NT2/D1 (cell line): ENCODE data around the gene VTI1A.
A peak's percentile ranks its signal among the peaks of the same experiment; 100 is the strongest.

Experiments used
- DNase-seq: peaks from one replicate; pipeline ENCODE4 v3.0.0-alpha.2; 2011; ENCODE audit warnings: low read depth, low spot score
- H3K27me3 ChIP-seq: 2 replicates; pipeline ENCODE4 v1.6.0; 2011; ENCODE audit warnings: mild to moderate bottlenecking; ENCODE audit not compliant: insufficient read length, insufficient read depth
- H3K36me3 ChIP-seq: 2 replicates; pipeline ENCODE4 v1.6.1; 2011; ENCODE audit warnings: mild to moderate bottlenecking, low read length, mixed read lengths; ENCODE audit not compliant: insufficient read depth, insufficient read length
- H3K4me1 ChIP-seq: 2 replicates; pipeline ENCODE4 v1.5.1; 2011; ENCODE audit not compliant: insufficient read depth, insufficient read length
- H3K4me3 ChIP-seq: 2 replicates; pipeline ENCODE4 v1.5.1; 2011; ENCODE audit warnings: low read depth; ENCODE audit not compliant: insufficient read length
- H3K9ac ChIP-seq: 2 replicates; pipeline ENCODE4 v1.6.0; 2011; ENCODE audit warnings: low read depth; ENCODE audit not compliant: insufficient read length
- H3K9me3 ChIP-seq: 2 replicates; pipeline ENCODE4 v1.5.1; 2011; ENCODE audit warnings: mild to moderate bottlenecking, low read length; ENCODE audit not compliant: insufficient read depth
- SUZ12 ChIP-seq: IDR thresholded peaks from 2 replicates; pipeline ENCODE4 v1.6.1; 2011; ENCODE audit not compliant: insufficient read length, insufficient read depth; ENCODE audit errors: extremely low read depth
- YY1 ChIP-seq: IDR thresholded peaks from 2 replicates; pipeline ENCODE4 v1.6.1; 2011; ENCODE audit not compliant: insufficient read length, insufficient read depth
- ZNF274 ChIP-seq: IDR thresholded peaks from 2 replicates; pipeline ENCODE4 v1.6.1; 2011; ENCODE audit warnings: mild to moderate bottlenecking, low read depth, low read length

VTI1A gene

DNA sequence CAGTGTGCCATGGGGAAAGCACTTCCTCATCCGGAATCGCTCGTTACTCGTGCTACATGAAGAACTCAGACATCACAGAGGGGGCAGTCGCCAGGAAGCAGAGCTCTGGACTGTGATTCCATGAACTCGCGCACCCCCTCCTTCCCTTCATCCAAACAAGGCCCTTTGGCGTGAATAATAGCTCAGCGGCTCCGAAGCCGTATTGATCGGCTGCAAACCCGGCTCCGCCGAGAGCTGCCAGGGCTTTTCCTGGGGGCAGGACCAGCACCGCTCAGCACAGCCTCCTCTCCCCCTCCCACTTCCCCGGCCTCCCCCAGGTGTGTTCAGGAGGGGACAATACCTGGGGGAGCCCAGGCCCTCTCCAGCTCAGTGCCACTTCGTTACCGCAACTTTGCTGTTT lies 374.0 kb downstream of the VTI1A start:
- no peaks in the 10 kb centered on the region for H3K9me3 ChIP-seq
- peaks cover 13% of the 10 kb centered on the region for H3K27me3 ChIP-seq
- TF ChIP-seq ZNF274 (no peak), YY1 (no peak), SUZ12 (no peak)
- no peak for DNase-seq
- peaks cover 4% of the 10 kb centered on the region for H3K4me1 ChIP-seq
- H3K4me3 ChIP-seq = no peak overlapping the region
- H3K36me3 ChIP-seq = no peaks in the 10 kb centered on the region
- no peak overlapping the region for H3K9ac ChIP-seq

DNA sequence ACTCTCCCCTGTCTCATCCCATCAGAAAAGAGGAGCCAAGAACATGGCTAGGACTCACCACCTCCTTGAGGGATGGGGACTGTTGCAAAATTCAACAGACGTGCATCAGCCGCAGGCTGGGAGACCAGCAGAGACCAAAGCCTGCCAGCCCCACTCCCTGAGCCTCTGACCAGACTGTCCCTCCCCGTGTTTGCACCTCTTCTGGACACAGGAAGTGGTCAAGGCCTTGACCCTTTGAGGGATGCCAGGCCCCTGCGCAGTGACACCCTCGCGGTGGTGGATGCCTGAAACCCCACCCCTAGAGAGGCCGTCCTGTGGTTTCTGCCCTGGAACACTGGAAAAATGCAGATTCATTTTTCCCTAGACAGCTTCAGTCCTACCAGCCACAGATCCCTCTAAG lies 374.6 kb downstream of the VTI1A start:
- H3K36me3 ChIP-seq = no peaks in the 10 kb centered on the region
- peaks cover 13% of the 10 kb centered on the region for H3K27me3 ChIP-seq
- TF ChIP-seq YY1 = no peak
- H3K4me1 ChIP-seq = peaks cover 4% of the 10 kb centered on the region
- H3K9ac ChIP-seq = no peak overlapping the region
- DNase-seq = no peak
- no peak overlapping the region for H3K4me3 ChIP-seq
- no peaks in the 10 kb centered on the region for H3K9me3 ChIP-seq

DNA sequence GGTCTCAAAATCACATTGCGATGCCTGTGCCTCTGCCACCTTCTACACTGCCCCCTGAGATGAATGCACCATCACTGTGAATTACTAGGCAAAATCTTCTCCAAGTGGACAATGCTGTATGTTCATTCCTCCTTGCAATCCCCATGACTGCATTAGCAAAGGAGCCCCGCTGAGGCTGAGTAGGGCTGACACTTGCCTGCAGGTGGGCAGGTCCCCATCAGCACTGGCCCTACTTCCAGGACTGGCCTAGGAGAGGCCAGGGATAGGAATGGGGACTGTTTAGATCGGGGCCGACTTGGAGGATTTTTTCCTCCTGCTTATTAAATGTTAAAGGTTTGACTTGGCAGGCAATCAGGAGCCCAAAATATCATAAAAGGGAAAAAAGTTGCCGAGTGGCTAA lies 376.0 kb downstream of the VTI1A start:
- TF ChIP-seq YY1 (no peak), ZNF274 (no peak), SUZ12 (no peak)

DNA sequence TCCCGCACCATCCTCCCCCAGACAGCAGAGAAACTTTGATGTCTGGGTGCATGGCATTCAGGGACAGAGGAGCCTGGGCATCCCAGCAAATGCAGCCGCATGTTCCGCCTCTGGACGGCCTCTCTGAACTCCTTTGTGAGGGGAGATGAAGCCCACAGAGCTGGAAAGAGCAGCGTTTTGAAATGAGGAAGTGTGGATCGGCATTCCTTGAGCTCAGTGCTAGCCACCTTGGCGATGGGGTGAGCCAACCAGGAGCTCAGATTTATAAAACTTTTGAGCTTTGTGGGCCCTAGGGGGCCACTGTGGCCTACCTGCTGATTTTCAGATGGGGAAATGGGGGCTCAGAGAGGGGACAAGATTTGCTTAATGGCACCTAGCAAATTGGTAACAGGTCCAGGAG lies 376.6 kb downstream of the VTI1A start:
- Histone ChIP-seq H3K4me1 (peaks cover 2% of the 10 kb centered on the region), H3K4me3 (no peak overlapping the region), H3K36me3 (no peaks in the 10 kb centered on the region), H3K27me3 (peaks cover 13% of the 10 kb centered on the region), H3K9ac (no peak overlapping the region), H3K9me3 (no peaks in the 10 kb centered on the region)
- DNase-seq = no peak
- TF ChIP-seq ZNF274 (no peak), YY1 (no peak), SUZ12 (no peak)

More for the DNA sequence above, 376.0 kb downstream of the VTI1A start:
- Histone ChIP-seq H3K9me3 (no peaks in the 10 kb centered on the region), H3K4me1 (peaks cover 2% of the 10 kb centered on the region), H3K36me3 (no peaks in the 10 kb centered on the region), H3K27me3 (peaks cover 13% of the 10 kb centered on the region), H3K4me3 (no peak overlapping the region), H3K9ac (no peak overlapping the region)
- no peak for DNase-seq

DNA sequence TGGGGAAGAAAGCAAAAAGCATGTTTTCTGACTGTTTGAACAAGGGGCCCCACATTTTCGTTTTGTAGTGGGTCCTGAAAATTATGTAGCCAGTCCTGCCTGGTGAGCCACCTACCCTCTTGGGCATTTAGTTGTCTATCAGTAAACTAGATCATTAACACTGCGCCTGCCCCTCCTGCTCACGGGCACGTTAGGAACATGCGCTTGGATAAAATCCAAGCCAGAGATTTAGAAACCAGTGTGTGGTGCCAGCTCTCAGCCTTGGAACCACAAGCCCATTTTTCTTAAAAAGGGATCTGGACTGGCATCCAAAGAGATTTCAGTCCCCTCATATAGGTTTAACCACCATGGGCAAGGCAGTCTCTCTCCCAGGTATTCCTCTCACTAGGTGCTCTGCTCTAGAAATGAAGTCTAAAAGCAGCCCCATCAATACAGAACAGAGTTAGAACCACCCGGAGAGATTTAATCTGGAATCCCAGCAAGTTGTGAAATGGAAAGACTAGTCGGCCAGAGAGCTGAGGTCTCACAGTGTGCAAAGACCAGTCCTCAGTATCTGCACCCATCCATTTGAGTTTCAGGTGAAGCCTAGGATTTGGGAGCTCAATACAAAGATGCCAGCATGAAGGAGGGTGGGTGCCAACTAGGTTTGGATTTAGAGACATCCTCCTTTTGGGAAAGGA lies 379.1 kb downstream of the VTI1A start:
- TF ChIP-seq YY1 = no peak
- no peak for TF ChIP-seq ZNF274
- no peak for TF ChIP-seq SUZ12
- DNase-seq = no peak
- Histone ChIP-seq H3K36me3 (no peaks in the 10 kb centered on the region), H3K4me3 (no peak overlapping the region), H3K4me1 (peaks cover 2% of the 10 kb centered on the region), H3K9me3 (no peaks in the 10 kb centered on the region), H3K9ac (no peak overlapping the region), H3K27me3 (no peaks in the 10 kb centered on the region)

DNA sequence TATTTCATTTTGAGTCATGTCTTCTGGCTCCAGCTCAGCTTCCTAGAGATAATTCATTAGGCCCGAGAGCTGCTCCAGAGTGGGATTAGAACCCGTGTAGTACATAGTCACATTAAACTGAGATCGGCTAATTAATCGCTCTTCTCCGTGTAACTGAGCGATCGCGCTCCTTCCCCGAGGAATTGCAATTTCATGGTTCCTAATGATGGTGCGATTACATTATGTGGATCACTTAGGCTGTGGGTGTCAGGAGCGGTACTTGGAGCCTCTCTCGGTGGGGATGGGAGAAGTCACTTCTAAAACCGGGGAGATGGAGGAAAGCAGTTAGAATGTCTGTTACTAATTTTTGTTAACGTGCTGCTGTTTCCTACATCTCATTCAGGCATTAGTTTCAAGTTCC lies 380.1 kb downstream of the VTI1A start:
- H3K4me3 ChIP-seq = no peak overlapping the region
- H3K9ac ChIP-seq = no peak overlapping the region
- DNase-seq = no peak
- TF ChIP-seq YY1 (no peak), ZNF274 (no peak), SUZ12 (no peak)
- H3K27me3 ChIP-seq = no peaks in the 10 kb centered on the region
- peaks cover 2% of the 10 kb centered on the region for H3K4me1 ChIP-seq
- H3K36me3 ChIP-seq = no peaks in the 10 kb centered on the region
- no peaks in the 10 kb centered on the region for H3K9me3 ChIP-seq

DNA sequence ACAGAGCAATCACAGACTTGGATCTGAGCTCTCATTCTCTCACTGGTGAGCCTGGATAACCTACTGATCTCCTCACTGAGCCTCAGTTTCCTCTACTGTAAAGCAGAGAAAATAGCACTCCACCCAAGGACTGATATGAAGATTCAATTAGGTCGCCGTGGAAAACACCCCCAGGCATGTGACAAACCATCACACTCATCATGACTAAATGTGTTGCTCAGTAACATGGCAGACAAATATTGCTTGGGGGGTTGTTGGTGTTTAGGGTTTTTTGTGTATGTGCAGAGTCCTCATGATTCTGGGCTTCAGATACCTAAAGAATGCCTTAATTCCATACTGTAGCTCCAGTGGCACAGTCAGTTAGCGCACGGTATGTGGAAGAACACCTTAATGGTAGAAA lies 380.9 kb downstream of the VTI1A start:
- no peak for DNase-seq
- H3K9me3 ChIP-seq = no peaks in the 10 kb centered on the region
- no peak overlapping the region for H3K9ac ChIP-seq
- no peak for TF ChIP-seq YY1
- no peak for TF ChIP-seq SUZ12
- TF ChIP-seq ZNF274 = no peak
- no peaks in the 10 kb centered on the region for H3K27me3 ChIP-seq
- peaks cover 5% of the 10 kb centered on the region for H3K4me1 ChIP-seq
- H3K36me3 ChIP-seq = no peaks in the 10 kb centered on the region
- no peak overlapping the region for H3K4me3 ChIP-seq

DNA sequence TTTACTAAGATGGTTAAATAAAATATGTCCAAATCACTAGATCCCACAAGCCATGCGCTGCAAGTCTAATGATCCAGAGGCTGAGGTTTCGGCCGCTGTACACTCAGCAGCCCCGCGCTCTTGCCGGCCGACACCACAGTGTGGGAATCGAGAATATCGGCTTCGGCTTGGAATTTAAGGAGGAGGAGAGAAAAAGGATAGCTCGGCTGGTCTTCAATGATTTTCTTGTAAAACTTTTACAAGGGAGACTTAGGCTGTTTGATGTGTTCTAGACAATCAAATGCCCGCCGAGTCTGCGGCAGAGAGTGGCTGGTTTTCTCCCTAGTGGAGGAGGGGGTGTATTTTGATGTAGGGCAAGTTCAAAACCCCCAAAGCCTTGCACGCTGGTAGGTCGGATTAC lies 384.8 kb downstream of the VTI1A start:
- Histone ChIP-seq H3K9ac (peak overlapping the region; percentile 53), H3K9me3 (no peaks in the 10 kb centered on the region), H3K36me3 (no peaks in the 10 kb centered on the region), H3K4me1 (peaks cover 4% of the 10 kb centered on the region), H3K27me3 (no peaks in the 10 kb centered on the region), H3K4me3 (no peak overlapping the region)
- TF ChIP-seq ZNF274 = no peak
- TF ChIP-seq YY1 = no peak
- no peak for TF ChIP-seq SUZ12
- DNase-seq = no peak
